Measurements from ENCODE around the gene BNC2.

Gene BNC2

GRCh38 chr9:16771356-16771755 lies 99.1 kb downstream of the BNC2 start:
- DNase-seq (ENCODE audit: low read depth in 1 of 2, low spot score in 1 of 2) = no peak
- TF ChIP-seq CTCF (IDR thresholded peaks at IDR 0.05; ENCODE audit: insufficient read depth, low read length) (no peak), SPI1 (IDR thresholded peaks at IDR 0.05; ENCODE audit: borderline replicate concordance, low read depth) (no peak), GABPA (IDR thresholded peaks at IDR 0.05; ENCODE audit: low read depth) (no peak), POLR2AphosphoS5 (IDR thresholded peaks at IDR 0.05; ENCODE audit: low read depth) (no peak), REST (IDR thresholded peaks at IDR 0.05; ENCODE audit: insufficient replicate concordance, low read depth) (no peak)
- Histone ChIP-seq H3K27me3 (ENCODE audit: insufficient read depth, poor library complexity, severe bottlenecking) (no peaks in the 10 kb centered on the region), H3K27ac (replicated peaks) (no peak overlapping the region), H3K4me3 (replicated peaks; ENCODE audit: insufficient read depth, low read length) (no peak overlapping the region)

GRCh38 chr9:16769291-16769690 lies 101.2 kb downstream of the BNC2 start:
- no peak for DNase-seq (ENCODE audit: low read depth in 1 of 2, low spot score in 1 of 2)
- TF ChIP-seq POLR2AphosphoS5 (IDR thresholded peaks at IDR 0.05; ENCODE audit: low read depth) = no peak
- no peak for TF ChIP-seq GABPA (IDR thresholded peaks at IDR 0.05; ENCODE audit: low read depth)
- TF ChIP-seq CTCF (IDR thresholded peaks at IDR 0.05; ENCODE audit: insufficient read depth, low read length) = no peak
- TF ChIP-seq SPI1 (IDR thresholded peaks at IDR 0.05; ENCODE audit: borderline replicate concordance, low read depth) = no peak
- no peak for TF ChIP-seq REST (IDR thresholded peaks at IDR 0.05; ENCODE audit: insufficient replicate concordance, low read depth)
- H3K27ac ChIP-seq (replicated peaks) = no peak overlapping the region
- H3K4me3 ChIP-seq (replicated peaks; ENCODE audit: insufficient read depth, low read length) = no peak overlapping the region
- H3K27me3 ChIP-seq (ENCODE audit: insufficient read depth, poor library complexity, severe bottlenecking) = no peaks in the 10 kb centered on the region

GRCh38 chr9:16768816-16769215 lies 101.7 kb downstream of the BNC2 start:
- no peak for DNase-seq (ENCODE audit: low read depth in 1 of 2, low spot score in 1 of 2)
- H3K27me3 ChIP-seq (ENCODE audit: insufficient read depth, poor library complexity, severe bottlenecking) = no peaks in the 10 kb centered on the region
- no peak overlapping the region for H3K4me3 ChIP-seq (replicated peaks; ENCODE audit: insufficient read depth, low read length)
- TF ChIP-seq CTCF (IDR thresholded peaks at IDR 0.05; ENCODE audit: insufficient read depth, low read length) (no peak), POLR2AphosphoS5 (IDR thresholded peaks at IDR 0.05; ENCODE audit: low read depth) (no peak), SPI1 (IDR thresholded peaks at IDR 0.05; ENCODE audit: borderline replicate concordance, low read depth) (no peak), GABPA (IDR thresholded peaks at IDR 0.05; ENCODE audit: low read depth) (no peak), REST (IDR thresholded peaks at IDR 0.05; ENCODE audit: insufficient replicate concordance, low read depth) (no peak)
- no peak overlapping the region for H3K27ac ChIP-seq (replicated peaks)
